VCaP (cell line): ENCODE measurements around the gene COMMD10.

Experiments used
- H3K27ac ChIP-seq: fragments of 450-650 bp; 2 replicates; pipeline ENCODE4 v1.5.1; 2017
- CTCF ChIP-seq: fragments of 450-650 bp; conservative IDR thresholded peaks from 2 replicates; pipeline ENCODE4 v1.5.1; 2017; ENCODE audit warnings: mild to moderate bottlenecking, moderate library complexity

COMMD10 gene

DNA sequence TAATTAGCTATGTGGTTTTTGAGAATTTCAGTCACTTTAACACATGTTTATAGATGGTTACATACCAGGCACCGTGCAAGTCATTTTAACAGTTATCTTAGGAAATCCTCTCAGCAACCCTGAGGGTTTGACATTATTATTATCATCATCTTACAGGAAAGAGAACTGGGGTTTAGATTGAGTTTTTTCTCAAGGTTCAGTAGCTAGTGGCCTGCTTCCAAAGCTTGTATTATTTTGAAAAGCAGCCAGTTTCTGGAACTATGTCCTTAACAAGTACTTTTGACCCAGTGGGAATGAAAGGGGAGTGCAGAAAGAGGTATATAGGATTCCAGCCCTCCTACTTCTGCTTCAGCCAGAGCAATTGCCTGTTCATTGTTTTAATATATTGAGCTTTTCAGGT is 157.5 kb downstream of the COMMD10 start:
- H3K27ac ChIP-seq, result no peak overlapping the region
- TF ChIP-seq CTCF, result no peak

DNA sequence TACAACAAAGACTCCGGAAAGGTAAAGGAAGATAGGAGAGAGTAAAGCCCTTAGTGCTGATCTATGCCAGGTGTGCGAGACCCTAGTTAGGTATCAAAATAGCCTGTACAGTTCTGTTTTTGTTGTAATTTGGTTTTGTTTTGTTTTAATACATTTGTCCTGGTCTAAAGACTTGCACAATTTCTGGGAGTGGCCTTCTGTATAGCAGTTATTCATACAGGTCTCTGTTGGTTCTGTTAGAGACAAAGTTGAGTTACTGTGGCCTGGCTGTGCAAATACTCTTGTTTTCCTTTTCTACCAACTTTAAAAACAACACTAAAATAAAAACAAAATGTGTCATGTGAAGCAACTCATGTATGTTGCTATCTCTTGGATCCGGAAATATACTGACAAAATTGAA is 163.6 kb downstream of the COMMD10 start:
- H3K27ac ChIP-seq, result no peak overlapping the region
- TF ChIP-seq CTCF, result no peak

GRCh38 chr5:116249648-116250047 is 164.8 kb downstream of the COMMD10 start:
- no peak overlapping the region for H3K27ac ChIP-seq
- no peak for TF ChIP-seq CTCF

- H3K27ac ChIP-seq, result no peak overlapping the region
- TF ChIP-seq CTCF, result no peak
Measured at GRCh38 chr5:116256717-116257116, 171.9 kb downstream of the COMMD10 start.

DNA sequence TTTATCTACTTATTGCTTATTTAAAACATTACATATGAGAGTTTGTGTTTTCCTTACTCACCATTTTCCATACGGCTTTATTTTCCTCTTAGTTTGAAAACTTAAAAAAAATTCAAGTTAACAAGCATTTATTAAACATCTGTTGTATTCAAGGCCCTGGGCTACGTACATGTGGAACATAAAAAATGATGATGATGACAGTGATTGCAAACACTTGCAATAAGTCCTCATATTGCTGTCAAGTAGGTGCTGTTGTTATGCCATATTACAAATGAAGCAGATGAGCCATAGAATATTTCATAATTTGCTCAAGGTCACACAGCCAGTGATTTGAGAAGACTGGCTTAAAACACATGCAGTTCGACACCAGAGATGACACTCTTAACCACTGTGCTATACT is 180.6 kb downstream of the COMMD10 start:
- no peak overlapping the region for H3K27ac ChIP-seq
- TF ChIP-seq CTCF, result no peak

DNA sequence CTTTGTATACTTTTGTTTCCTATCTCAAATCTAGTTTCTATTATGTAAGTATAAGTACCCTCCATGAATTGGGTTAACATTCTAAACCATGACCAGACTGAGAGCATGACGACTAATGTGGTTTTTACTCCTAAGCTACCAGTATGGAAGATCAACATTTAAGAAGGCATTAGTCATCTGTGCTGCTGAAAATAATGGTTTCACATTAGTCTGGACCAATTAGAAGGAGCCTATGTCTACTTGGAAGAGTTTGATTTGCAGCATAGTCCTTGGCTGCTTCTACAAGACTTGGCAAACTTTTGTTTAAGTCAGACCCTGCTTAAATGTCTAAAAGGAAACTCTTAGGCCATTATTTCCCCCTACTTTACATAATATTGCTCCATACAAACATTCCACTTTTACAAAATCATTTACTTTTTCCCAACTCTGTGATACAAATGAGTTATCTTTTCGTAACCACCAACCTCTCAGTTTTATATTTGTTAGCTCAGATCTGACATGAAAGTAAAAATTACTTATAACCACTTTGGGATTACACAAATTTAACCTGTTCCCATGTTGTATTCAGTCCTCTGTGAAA is 186.7 kb downstream of the COMMD10 start:
- TF ChIP-seq CTCF, result no peak
- no peak overlapping the region for H3K27ac ChIP-seq

GRCh38 chr5:116272281-116272941 is 187.6 kb downstream of the COMMD10 start:
- TF ChIP-seq CTCF, result peak; percentile 45; the same call in 1 of the 2 replicates

More at GRCh38 chr5:116272281-116272941, 187.6 kb downstream of the COMMD10 start:
- H3K27ac ChIP-seq, result no peak overlapping the region
